ENCODE measurements around the gene ORC1.

The ORC1 gene

DNA sequence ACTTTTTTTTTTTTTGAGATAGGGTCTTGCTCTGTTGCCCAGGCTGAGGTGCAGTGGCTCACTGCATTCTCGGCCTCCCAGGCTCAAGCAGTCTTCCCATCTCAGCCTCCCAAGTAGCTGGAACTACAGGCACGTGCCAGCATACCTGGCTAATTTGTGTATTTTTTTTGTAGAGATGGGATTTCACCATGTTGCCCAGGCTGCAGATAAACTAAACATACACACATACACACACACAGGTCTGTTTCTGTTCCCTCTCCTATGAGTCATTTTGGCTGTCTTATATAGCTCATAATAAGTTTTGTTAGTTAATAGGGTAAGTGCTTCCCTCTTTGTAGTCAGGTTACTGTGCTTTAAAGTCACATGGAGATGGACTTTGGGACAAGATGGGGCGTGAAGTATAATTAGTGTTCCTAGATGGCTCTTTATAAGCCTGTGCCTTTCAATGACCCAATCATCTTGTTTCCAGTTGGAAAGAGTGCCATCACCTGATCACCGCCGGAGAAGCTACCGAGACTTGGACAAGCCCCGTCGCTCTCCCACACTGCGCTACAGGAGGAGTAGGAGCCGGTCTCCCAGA lies 9.3 kb upstream of the ORC1 start:
- H3K36me3 ChIP-seq (replicated peaks; ENCODE audit: insufficient read depth, low read length) = peaks cover 20% of the 10 kb centered on the region
- H3K9ac ChIP-seq (ENCODE audit: low read length) = no peak overlapping the region
- H2AFZ ChIP-seq (ENCODE audit: low read length) = no peak overlapping the region
- no peak overlapping the region for H3K27ac ChIP-seq (ENCODE audit: low read length)
- H3K9me2 ChIP-seq (replicated peaks; ENCODE audit: insufficient read depth, low read length) = no peaks in the 10 kb centered on the region
- no peaks in the 10 kb centered on the region for H3F3A ChIP-seq (ENCODE audit: insufficient read depth, low read length)
- peaks cover 10% of the 10 kb centered on the region for H3K79me2 ChIP-seq (ENCODE audit: low read length)
- H3K4me3 ChIP-seq (ENCODE audit: low read length) = no peak overlapping the region
- no peak overlapping the region for H3K4me2 ChIP-seq (ENCODE audit: low read depth, low read length)
- no peaks in the 10 kb centered on the region for H3K9me3 ChIP-seq (replicated peaks; ENCODE audit: insufficient read depth, low read length)
- H4K20me1 ChIP-seq (ENCODE audit: insufficient read depth, low read length) = no peaks in the 10 kb centered on the region
- no peak for DNase-seq
- H3K4me1 ChIP-seq (ENCODE audit: low read length) = no peaks in the 10 kb centered on the region
- TF ChIP-seq EZH2phosphoT487 (IDR thresholded peaks at IDR 0.05; ENCODE audit: low read length) = no peak
- no peak for TF ChIP-seq EZH2 (optimal IDR thresholded peaks at IDR 0.05; ENCODE audit: low read depth, low read length)
- TF ChIP-seq, protein P1, sequence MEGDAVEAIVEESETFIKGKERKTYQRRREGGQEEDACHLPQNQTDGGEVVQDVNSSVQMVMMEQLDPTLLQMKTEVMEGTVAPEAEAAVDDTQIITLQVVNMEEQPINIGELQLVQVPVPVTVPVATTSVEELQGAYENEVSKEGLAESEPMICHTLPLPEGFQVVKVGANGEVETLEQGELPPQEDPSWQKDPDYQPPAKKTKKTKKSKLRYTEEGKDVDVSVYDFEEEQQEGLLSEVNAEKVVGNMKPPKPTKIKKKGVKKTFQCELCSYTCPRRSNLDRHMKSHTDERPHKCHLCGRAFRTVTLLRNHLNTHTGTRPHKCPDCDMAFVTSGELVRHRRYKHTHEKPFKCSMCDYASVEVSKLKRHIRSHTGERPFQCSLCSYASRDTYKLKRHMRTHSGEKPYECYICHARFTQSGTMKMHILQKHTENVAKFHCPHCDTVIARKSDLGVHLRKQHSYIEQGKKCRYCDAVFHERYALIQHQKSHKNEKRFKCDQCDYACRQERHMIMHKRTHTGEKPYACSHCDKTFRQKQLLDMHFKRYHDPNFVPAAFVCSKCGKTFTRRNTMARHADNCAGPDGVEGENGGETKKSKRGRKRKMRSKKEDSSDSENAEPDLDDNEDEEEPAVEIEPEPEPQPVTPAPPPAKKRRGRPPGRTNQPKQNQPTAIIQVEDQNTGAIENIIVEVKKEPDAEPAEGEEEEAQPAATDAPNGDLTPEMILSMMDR (IDR thresholded peaks at IDR 0.05; ENCODE audit: low read length) = no peak
- no peaks in the 10 kb centered on the region for H3K27me3 ChIP-seq (replicated peaks; ENCODE audit: insufficient read depth, low read length)

DNA sequence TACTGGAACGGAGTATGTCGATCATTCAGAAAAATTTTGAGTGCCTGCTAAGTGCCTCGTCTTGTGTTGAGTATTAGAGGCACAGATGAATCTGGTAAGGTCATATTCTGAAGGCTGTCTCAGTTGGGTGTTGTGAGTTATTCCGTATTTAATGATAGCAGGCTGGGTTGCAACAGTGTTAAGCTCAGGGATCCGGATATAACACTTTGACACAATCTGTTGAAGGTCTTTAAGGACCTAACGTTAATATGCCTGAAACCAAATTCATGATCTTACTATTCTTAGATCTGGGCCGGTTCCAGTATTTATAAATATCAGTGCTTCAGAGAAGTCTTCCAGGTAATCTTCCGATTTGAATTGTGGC lies 734 bp upstream of the ORC1 start:
- peak overlapping the region; percentile 95 for H3K4me3 ChIP-seq (ENCODE audit: low read length)
- no peaks in the 10 kb centered on the region for H4K20me1 ChIP-seq (ENCODE audit: insufficient read depth, low read length)
- peaks cover 87% of the 10 kb centered on the region for H3K79me2 ChIP-seq (ENCODE audit: low read length)
- H3K9me3 ChIP-seq (replicated peaks; ENCODE audit: insufficient read depth, low read length) = no peaks in the 10 kb centered on the region
- peak overlapping the region; percentile 71 for H3K4me2 ChIP-seq (ENCODE audit: low read depth, low read length)
- H3K27me3 ChIP-seq (replicated peaks; ENCODE audit: insufficient read depth, low read length) = no peaks in the 10 kb centered on the region
- DNase-seq = no peak
- peak overlapping the region; percentile 89 for H3K27ac ChIP-seq (ENCODE audit: low read length)
- H3K9ac ChIP-seq (ENCODE audit: low read length) = peak overlapping the region; percentile 93
- 0 out of 2 replicates have a peak, but pooled peaks cover 11% of the 10 kb centered on the region for H3K4me1 ChIP-seq (ENCODE audit: low read length)
- TF ChIP-seq EZH2 (optimal IDR thresholded peaks at IDR 0.05; ENCODE audit: low read depth, low read length) = no peak
- H3K36me3 ChIP-seq (replicated peaks; ENCODE audit: insufficient read depth, low read length) = peaks cover 7% of the 10 kb centered on the region; the same call in 1 of the 2 replicates
- H2AFZ ChIP-seq (ENCODE audit: low read length) = peak overlapping the region; percentile 89
- peaks cover 10% of the 10 kb centered on the region; the same call in 1 of the 2 replicates for H3F3A ChIP-seq (ENCODE audit: insufficient read depth, low read length)
- no peaks in the 10 kb centered on the region for H3K9me2 ChIP-seq (replicated peaks; ENCODE audit: insufficient read depth, low read length)

DNA sequence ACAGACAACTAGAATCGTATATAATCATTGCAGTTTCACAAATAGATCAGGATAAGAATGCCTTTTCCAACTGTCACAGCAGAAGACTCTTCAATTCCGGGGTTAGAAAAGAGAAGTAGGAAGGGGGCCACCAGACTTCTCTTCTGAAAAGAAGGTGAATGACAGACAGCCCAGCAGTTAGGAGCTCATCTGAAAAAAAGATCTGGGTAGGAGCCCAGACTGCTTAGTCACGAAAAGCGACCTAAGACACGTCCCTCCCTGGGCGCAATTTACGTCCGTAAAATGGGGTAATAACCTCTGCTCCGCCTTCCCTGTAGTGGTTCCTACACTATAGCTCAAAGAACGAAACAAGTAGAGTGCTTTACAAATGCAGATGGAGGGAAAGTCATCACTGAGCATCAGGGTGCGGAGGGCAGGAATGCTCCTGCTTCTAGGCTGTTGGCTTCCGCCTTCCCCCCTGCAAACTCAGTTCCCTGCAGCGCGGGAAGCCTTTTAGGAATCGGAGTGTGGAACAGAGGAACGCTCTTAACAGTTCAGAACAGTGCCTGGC lies 582 bp downstream of the ORC1 start:
- Histone ChIP-seq H3K9me2 (replicated peaks; ENCODE audit: insufficient read depth, low read length) (no peaks in the 10 kb centered on the region), H3K27ac (ENCODE audit: low read length) (peak overlapping the region; percentile 89), H3K9me3 (replicated peaks; ENCODE audit: insufficient read depth, low read length) (no peaks in the 10 kb centered on the region), H4K20me1 (ENCODE audit: insufficient read depth, low read length) (no peaks in the 10 kb centered on the region), H3K36me3 (replicated peaks; ENCODE audit: insufficient read depth, low read length) (peaks cover 10% of the 10 kb centered on the region; the same call in 1 of the 2 replicates), H3K79me2 (ENCODE audit: low read length) (peaks cover 86% of the 10 kb centered on the region), H3K9ac (ENCODE audit: low read length) (peak overlapping the region; percentile 93), H2AFZ (ENCODE audit: low read length) (peak overlapping the region; percentile 86), H3K4me3 (ENCODE audit: low read length) (peak overlapping the region; percentile 95), H3K4me2 (ENCODE audit: low read depth, low read length) (peak overlapping the region; percentile 97), H3K27me3 (replicated peaks; ENCODE audit: insufficient read depth, low read length) (no peaks in the 10 kb centered on the region), H3K4me1 (ENCODE audit: low read length) (0 out of 2 replicates have a peak, but pooled peaks cover 11% of the 10 kb centered on the region), H3F3A (ENCODE audit: insufficient read depth, low read length) (peaks cover 10% of the 10 kb centered on the region; the same call in 1 of the 2 replicates)
- TF ChIP-seq EZH2 (optimal IDR thresholded peaks at IDR 0.05; ENCODE audit: low read depth, low read length) (no peak), EZH2phosphoT487 (IDR thresholded peaks at IDR 0.05; ENCODE audit: low read length) (no peak)
- TF ChIP-seq, protein P1 (IDR thresholded peaks at IDR 0.05; ENCODE audit: low read length) = no peak
- peak; percentile 78 for DNase-seq

DNA sequence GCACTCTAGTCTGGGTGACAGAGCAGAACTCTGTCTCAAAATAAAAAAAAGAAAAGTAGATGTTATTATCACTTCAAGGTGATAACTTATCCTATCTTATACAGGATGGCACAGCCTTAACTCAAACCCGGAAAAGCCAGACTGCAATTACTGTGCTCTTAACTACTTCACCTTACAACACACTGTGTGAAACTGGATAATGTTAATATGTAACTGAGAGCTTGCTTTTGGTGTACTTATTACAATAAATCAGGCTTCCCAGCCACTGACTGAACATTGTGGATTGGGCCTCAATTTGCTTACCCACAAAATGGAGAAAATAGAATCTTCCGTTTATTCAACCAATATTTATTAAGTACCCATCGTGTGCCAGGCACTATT lies 1.4 kb downstream of the ORC1 start:
- Histone ChIP-seq H3K4me3 (ENCODE audit: low read length) (peak overlapping the region; percentile 95), H3K79me2 (ENCODE audit: low read length) (peaks cover 81% of the 10 kb centered on the region), H3K27ac (ENCODE audit: low read length) (peak overlapping the region; percentile 89; the same call in 1 of the 2 replicates), H3K36me3 (replicated peaks; ENCODE audit: insufficient read depth, low read length) (peaks cover 10% of the 10 kb centered on the region; the same call in 1 of the 2 replicates), H3K4me1 (ENCODE audit: low read length) (0 out of 2 replicates have a peak, but pooled peaks cover 11% of the 10 kb centered on the region), H4K20me1 (ENCODE audit: insufficient read depth, low read length) (no peaks in the 10 kb centered on the region), H3K9me2 (replicated peaks; ENCODE audit: insufficient read depth, low read length) (no peaks in the 10 kb centered on the region), H3K27me3 (replicated peaks; ENCODE audit: insufficient read depth, low read length) (no peaks in the 10 kb centered on the region), H3K9ac (ENCODE audit: low read length) (peak overlapping the region; percentile 93), H3K9me3 (replicated peaks; ENCODE audit: insufficient read depth, low read length) (no peaks in the 10 kb centered on the region), H2AFZ (ENCODE audit: low read length) (no peak overlapping the region), H3K4me2 (ENCODE audit: low read depth, low read length) (peak overlapping the region; percentile 97), H3F3A (ENCODE audit: insufficient read depth, low read length) (peaks cover 10% of the 10 kb centered on the region; the same call in 1 of the 2 replicates)
- no peak for TF ChIP-seq EZH2phosphoT487 (IDR thresholded peaks at IDR 0.05; ENCODE audit: low read length)
- TF ChIP-seq, protein P1 (IDR thresholded peaks at IDR 0.05; ENCODE audit: low read length) = no peak
- TF ChIP-seq EZH2 (optimal IDR thresholded peaks at IDR 0.05; ENCODE audit: low read depth, low read length) = no peak
- DNase-seq = peak; percentile 12

Measured in MM.1S (cell line).